B cell (primary cell): ENCODE data around the gene ADCY2. TPM values are rescaled to one million over a fixed set of nuclear protein-coding genes. Genes with fewer than 3 reads are reported as not detected.

Experiments used
- ATAC-seq: fragments of 200-7000 bp; cut with Tn5 transposase; one replicate; pipeline ENCODE4 v1.10.0; 2021; ENCODE audit warnings: low read depth, mild to moderate bottlenecking, moderate number of reproducible peaks, moderate library complexity
- CTCF ChIA-PET: fragments of 350-600 bp; sonication (Branson Sonifier 250); formaldehyde crosslinking; loops from one replicate; lab custom pipeline; 2021; ENCODE audit warnings: antibody characterized with exemption, inconsistent platforms; lab: Charles Lee
- POLR2A ChIA-PET: fragments of 350-600 bp; sonication (Branson Sonifier 250); formaldehyde crosslinking; loops from one replicate; lab custom pipeline; 2021; ENCODE audit warnings: antibody characterized with exemption; lab: Charles Lee
- DNase-seq: peaks from one replicate; pipeline ENCODE4 v3.0.0; 2013
- H2AFZ ChIP-seq: 2 replicates; pipeline ENCODE4 v1.6.1; 2012; ENCODE audit warnings: mild to moderate bottlenecking, low read depth, low read length; ENCODE audit not compliant: insufficient read depth, poor library complexity, severe bottlenecking
- H3K27ac ChIP-seq, 2 donors: 1 replicate in 1 of 2; 2 replicates in 1 of 2; pipeline ENCODE4 v1.5.1; 2012 to 2013; ENCODE audit warnings: low read length in 2 of 2, mild to moderate bottlenecking in 2 of 2, moderate library complexity in 1 of 2
- H3K27me3 ChIP-seq, 4 experiments: fragments of 200-600 bp in 1 of 4; sonication (generic) in 1 of 4; replicated peaks in 1 of 4; 1 replicate in 2 of 4; 2 replicates in 2 of 4; pipeline versions ENCODE4 v1.6.1 to v1.7.0; 2013 to 2016; ENCODE audit warnings: low read length in 3 of 4, mild to moderate bottlenecking in 2 of 4, mixed read lengths in 1 of 4, moderate library complexity in 1 of 4; ENCODE audit not compliant: insufficient read depth in 4 of 4, control insufficient read depth in 3 of 4; ENCODE audit errors: control extremely low read depth in 1 of 4
- H3K36me3 ChIP-seq, 2 experiments: replicated peaks in 1 of 2; 1 replicate in 1 of 2; 2 replicates in 1 of 2; pipeline versions ENCODE4 v1.6.1 to v1.7.1; 2013; ENCODE audit warnings: low read length in 1 of 2; ENCODE audit not compliant: insufficient read depth in 2 of 2, control insufficient read depth in 1 of 2; ENCODE audit errors: control extremely low read depth in 1 of 2, extremely low read depth in 1 of 2
- H3K4me1 ChIP-seq, 2 donors: fragments of 200-600 bp in 1 of 2; sonication (generic) in 1 of 2; 1 replicate in 1 of 2; 2 replicates in 1 of 2; pipeline versions ENCODE4 v1.5.1 to v1.6.1; 2013 to 2017; ENCODE audit warnings: low read length in 2 of 2; ENCODE audit not compliant: control insufficient read depth in 2 of 2, insufficient read depth in 2 of 2
- H3K4me2 ChIP-seq: replicated peaks from 2 replicates; pipeline ENCODE3; 2012; ENCODE audit warnings: mild to moderate bottlenecking, low read depth, low read length; ENCODE audit not compliant: poor library complexity, severe bottlenecking
- H3K4me3 ChIP-seq, 5 experiments: fragments of 200-600 bp in 1 of 5; sonication (generic) in 1 of 5; 1 replicate in 3 of 5; 2 replicates in 2 of 5; pipeline versions ENCODE4 v1.5.1 to v1.7.0; 2011 to 2016; ENCODE audit warnings: low read length in 4 of 5, mild to moderate bottlenecking in 4 of 5, low read depth in 2 of 5, control low read depth in 1 of 5, moderate library complexity in 1 of 5; ENCODE audit not compliant: insufficient read depth in 1 of 5; ENCODE audit errors: control extremely low read depth in 1 of 5, extremely low read depth in 1 of 5
- H3K79me2 ChIP-seq: fragments of 200-600 bp; sonication (generic); one replicate; pipeline ENCODE4 v1.6.0; 2016; ENCODE audit warnings: low read length; ENCODE audit not compliant: control insufficient read depth, insufficient read depth
- H3K9ac ChIP-seq: fragments of 200-600 bp; sonication (generic); 2 replicates; pipeline ENCODE4 v1.6.1; 2017; ENCODE audit warnings: mild to moderate bottlenecking, low read length, moderate library complexity
- H3K9me3 ChIP-seq, 3 donors: one replicate each; pipeline versions ENCODE4 v1.6.1 to v1.7.1; 2013; ENCODE audit warnings: low read length in 2 of 3; ENCODE audit not compliant: control insufficient read depth in 2 of 3, insufficient read depth in 1 of 3; ENCODE audit errors: control extremely low read depth in 1 of 3
- H4K20me1 ChIP-seq: 2 replicates; pipeline ENCODE4 v1.6.0; 2012; ENCODE audit warnings: mild to moderate bottlenecking, low read length; ENCODE audit not compliant: insufficient read depth, control insufficient read depth, poor library complexity, severe bottlenecking
- H3K27ac Mint-ChIP-seq: one replicate; pipeline ENCODE4 v1.8.0; 2021; ENCODE audit warnings: mixed read lengths
- H3K27me3 Mint-ChIP-seq: one replicate; pipeline ENCODE4 v1.8.0; 2021; ENCODE audit warnings: mixed read lengths
- H3K4me1 Mint-ChIP-seq: one replicate; pipeline ENCODE4 v1.8.0; 2021; ENCODE audit warnings: mixed read lengths
- H3K4me3 Mint-ChIP-seq: one replicate; pipeline ENCODE4 v1.8.0; 2021; ENCODE audit warnings: mixed read lengths
- H3K9me3 Mint-ChIP-seq: one replicate; pipeline ENCODE4 v1.8.0; 2022; ENCODE audit warnings: mixed read lengths; ENCODE audit not compliant: insufficient read depth
- CTCF ChIP-seq: fragments of 200-600 bp; IDR thresholded peaks from one replicate; pipeline ENCODE4 v1.8.0; 2022; ENCODE audit warnings: antibody characterized with exemption, mild to moderate bottlenecking
- EZH2 ChIP-seq: IDR thresholded peaks from 2 replicates; pipeline ENCODE4 v1.6.1; 2012; ENCODE audit warnings: borderline replicate concordance, low read depth, mild to moderate bottlenecking, moderate library complexity, low read length; ENCODE audit not compliant: insufficient read depth, poor library complexity, severe bottlenecking
- whole genome bisulfite sequencing: methylation state at CpG from one replicate; pipeline ENCODE4 v1.1.5; 2013; ENCODE audit warnings: missing lambda C conversion rate; ENCODE audit not compliant: insufficient coverage; 5-methylcytosine and 5-hydroxymethylcytosine counted together
- intact Hi-C: fragments of 100-400 bp; cut with micrococcal nuclease; formaldehyde crosslinking; loops from one replicate; pipeline ENCODE4 v1.10.0; 2022
- polyA plus RNA-seq: library from polyadenylated mRNA; depleted of rRNA; stranded (reverse); fragments of >200 nt; gene quantifications from 2 replicates; pipeline ENCODE4 v1.2.3, GENCODE V29; 2012
- total RNA-seq, 2 donors: library from RNA; stranded (reverse); fragments of 120-200 nt in 1 of 2; gene quantifications; 1 replicate in 1 of 2; 2 replicates in 1 of 2; pipeline versions ENCODE4 v1.2.3 to v1.2.4, GENCODE V29; 2013 to 2022

Gene ADCY2
- total and polyA plus RNA-seq, 2 donors (not counting 1 experiment from before 2014, with no cell fraction given) = not detected

GRCh38 chr5:7728076-7728475, 332.1 kb downstream of the ADCY2 start:
- WGBS = 81% methylated on average over 4 of the region's 4 CpGs
- DNase-seq = no peak
- peaks cover 3% of the 10 kb centered on the region for H3K27me3 Mint-ChIP-seq
- no peak overlapping the region for H3K4me2 ChIP-seq
- H3K4me1 ChIP-seq = no peaks in the 10 kb centered on the region
- TF ChIP-seq CTCF (no peak), EZH2 (no peak)
- H3K27me3 ChIP-seq = no peaks in the 10 kb centered on the region
- no peaks in the 10 kb centered on the region for H3K9me3 Mint-ChIP-seq
- H3K36me3 ChIP-seq = no peaks in the 10 kb centered on the region
- CTCF ChIA-PET = no interaction called here
- H3K9ac ChIP-seq = no peak overlapping the region
- H3K9me3 ChIP-seq = no peaks in the 10 kb centered on the region
- no peaks in the 10 kb centered on the region for H4K20me1 ChIP-seq
- no peak overlapping the region for H3K27ac Mint-ChIP-seq
- no peaks in the 10 kb centered on the region for H3K79me2 ChIP-seq
- no peak overlapping the region for H3K4me3 Mint-ChIP-seq
- H3K4me3 ChIP-seq = no peak overlapping the region
- POLR2A ChIA-PET = no interaction called here
- H3K27ac ChIP-seq = no peak overlapping the region
- H2AFZ ChIP-seq = no peak overlapping the region
- H3K4me1 Mint-ChIP-seq = no peaks in the 10 kb centered on the region
- no peak for ATAC-seq
- intact Hi-C loops = no loop called here

GRCh38 chr5:7741415-7742065, 345.6 kb downstream of the ADCY2 start:
- Histone ChIP-seq H3K27me3 (no peaks in the 10 kb centered on the region), H3K27ac (no peak overlapping the region), H3K4me1 (no peaks in the 10 kb centered on the region), H3K36me3 (no peaks in the 10 kb centered on the region), H3K4me2 (no peak overlapping the region), H2AFZ (no peak overlapping the region), H3K79me2 (no peaks in the 10 kb centered on the region), H3K9ac (no peak overlapping the region), H4K20me1 (no peaks in the 10 kb centered on the region), H3K9me3 (peaks cover 0 to 2% (median 0%) of the 10 kb centered on the region in 3 donors), H3K4me3 (no peak overlapping the region)
- no peak overlapping the region for H3K4me3 Mint-ChIP-seq
- ChIA-PET CTCF (no interaction called here), POLR2A (no interaction called here)
- no peaks in the 10 kb centered on the region for H3K4me1 Mint-ChIP-seq
- intact Hi-C loops = no loop called here
- ATAC-seq = no peak
- DNase-seq = no peak
- TF ChIP-seq EZH2 (no peak), CTCF (no peak)
- no peaks in the 10 kb centered on the region for H3K9me3 Mint-ChIP-seq
- WGBS = 88% methylated on average over 4 of the region's 5 CpGs
- H3K27ac Mint-ChIP-seq = no peak overlapping the region
- no peaks in the 10 kb centered on the region for H3K27me3 Mint-ChIP-seq
